GM19468 (cell line): ENCODE results near the gene SPN.
"Not testable (repeated sequence)": the region's sequence is repeated elsewhere in the genome, so short reads cannot be mapped to it uniquely, and the experiment has no call there.

ENCODE experiments used
- ATAC-seq: cut with Tn5 transposase; IDR thresholded peaks from one replicate; pipeline ENCODE4 v1.9.1; 2021; ENCODE audit warnings: mild to moderate bottlenecking, moderate library complexity, moderate number of reproducible peaks; ENCODE audit not compliant: unreplicated experiment; ENCODE audit errors: extremely low read depth

The SPN gene

DNA sequence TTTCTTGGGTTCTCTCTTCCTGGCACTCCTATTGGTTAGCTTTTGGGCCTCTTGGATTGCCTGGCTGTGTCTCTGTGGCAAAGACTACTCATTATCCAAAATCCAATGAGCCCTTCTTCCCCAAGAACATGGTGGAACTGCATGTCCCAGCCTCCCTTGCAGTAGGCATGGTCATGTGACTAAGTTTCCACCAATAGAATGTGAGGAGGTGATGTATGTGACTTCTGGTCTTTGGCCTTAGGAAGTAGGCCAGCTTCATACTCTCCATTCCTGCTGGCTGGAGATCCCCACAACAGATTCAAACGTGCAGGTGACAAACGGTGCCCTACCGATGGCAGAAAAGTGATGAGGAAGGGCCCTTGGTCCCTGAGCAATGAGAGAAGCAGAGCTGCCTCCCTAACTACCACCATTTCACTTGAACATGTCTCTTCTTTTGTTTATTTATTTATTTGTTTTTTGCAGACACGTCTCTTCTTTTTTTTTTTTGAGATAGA, 17.3 kb upstream of the SPN start:
- no peak for ATAC-seq

- ATAC-seq = no peak
These were observed 16.1 kb upstream of the SPN start for GRCh38 chr16:29646947-29647346.

GRCh38 chr16:29649588-29650494, 13.2 kb upstream of the SPN start:
- no peak for ATAC-seq

DNA sequence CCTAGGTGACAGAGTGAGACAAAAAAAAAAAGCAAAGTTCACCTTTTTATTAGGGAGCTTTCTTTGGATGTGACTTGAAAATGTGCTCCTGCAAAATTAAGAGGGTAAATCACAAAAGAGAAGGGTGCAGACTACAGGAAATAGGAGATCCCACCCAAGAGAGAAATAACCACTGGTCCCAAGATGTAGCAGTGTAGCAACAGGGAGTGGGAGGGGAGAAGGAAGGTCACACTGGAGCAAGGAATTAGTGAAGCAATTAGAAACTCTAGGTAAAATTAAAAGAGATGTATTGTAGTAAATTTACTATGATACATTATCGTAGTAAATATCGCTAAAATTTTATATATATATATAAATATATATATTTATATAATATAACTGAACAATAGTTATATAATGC, 12.3 kb upstream of the SPN start:
- ATAC-seq = no peak

DNA sequence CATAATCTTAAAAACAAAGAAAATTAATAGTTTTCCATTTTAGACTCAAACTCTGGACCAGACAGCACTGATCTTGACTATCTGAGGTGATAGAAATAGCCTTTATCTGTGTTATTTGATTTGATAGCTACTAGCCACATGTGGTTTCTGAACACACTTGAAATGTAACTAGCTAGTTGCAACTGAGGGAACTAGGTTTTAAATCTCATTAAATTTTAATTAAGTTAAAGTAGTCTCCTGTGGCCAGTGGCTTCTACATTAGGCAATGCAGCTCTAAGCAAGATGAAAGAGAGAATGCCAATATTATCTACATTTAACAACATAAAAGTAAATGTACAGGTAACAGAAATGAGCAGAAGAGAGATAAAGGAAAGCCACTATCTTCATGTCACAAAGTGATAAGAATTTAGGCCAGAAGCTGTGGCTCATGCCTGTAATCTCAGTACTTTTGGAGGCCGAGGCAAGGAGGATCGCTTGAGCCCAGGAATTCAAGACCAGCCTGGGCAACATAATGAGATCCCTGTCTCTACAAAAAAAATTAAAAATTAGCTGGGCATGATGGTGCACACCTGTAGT, 11.2 kb upstream of the SPN start:
- no peak for ATAC-seq

GRCh38 chr16:29653471-29653870, 9.6 kb upstream of the SPN start:
- no peak for ATAC-seq

GRCh38 chr16:29653890-29654289, 9.2 kb upstream of the SPN start:
- ATAC-seq = not testable (repeated sequence)

GRCh38 chr16:29656688-29657523, 6.1 kb upstream of the SPN start:
- ATAC-seq = no peak

GRCh38 chr16:29658705-29659104, 4.3 kb upstream of the SPN start:
- ATAC-seq = no peak

GRCh38 chr16:29662000-29662728, 883 bp upstream of the SPN start:
- ATAC-seq = no peak

- ATAC-seq = no peak
These were observed 375 bp upstream of the SPN start for GRCh38 chr16:29662729-29663015.

DNA sequence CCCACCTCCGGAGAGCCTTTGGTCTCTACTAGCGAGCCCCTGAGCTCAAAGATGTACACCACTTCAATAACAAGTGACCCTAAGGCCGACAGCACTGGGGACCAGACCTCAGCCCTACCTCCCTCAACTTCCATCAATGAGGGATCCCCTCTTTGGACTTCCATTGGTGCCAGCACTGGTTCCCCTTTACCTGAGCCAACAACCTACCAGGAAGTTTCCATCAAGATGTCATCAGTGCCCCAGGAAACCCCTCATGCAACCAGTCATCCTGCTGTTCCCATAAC, 702 bp downstream of the SPN start:
- ATAC-seq = no peak

- no peak for ATAC-seq
These were observed 1.3 kb downstream of the SPN start for GRCh38 chr16:29664091-29664921.

DNA sequence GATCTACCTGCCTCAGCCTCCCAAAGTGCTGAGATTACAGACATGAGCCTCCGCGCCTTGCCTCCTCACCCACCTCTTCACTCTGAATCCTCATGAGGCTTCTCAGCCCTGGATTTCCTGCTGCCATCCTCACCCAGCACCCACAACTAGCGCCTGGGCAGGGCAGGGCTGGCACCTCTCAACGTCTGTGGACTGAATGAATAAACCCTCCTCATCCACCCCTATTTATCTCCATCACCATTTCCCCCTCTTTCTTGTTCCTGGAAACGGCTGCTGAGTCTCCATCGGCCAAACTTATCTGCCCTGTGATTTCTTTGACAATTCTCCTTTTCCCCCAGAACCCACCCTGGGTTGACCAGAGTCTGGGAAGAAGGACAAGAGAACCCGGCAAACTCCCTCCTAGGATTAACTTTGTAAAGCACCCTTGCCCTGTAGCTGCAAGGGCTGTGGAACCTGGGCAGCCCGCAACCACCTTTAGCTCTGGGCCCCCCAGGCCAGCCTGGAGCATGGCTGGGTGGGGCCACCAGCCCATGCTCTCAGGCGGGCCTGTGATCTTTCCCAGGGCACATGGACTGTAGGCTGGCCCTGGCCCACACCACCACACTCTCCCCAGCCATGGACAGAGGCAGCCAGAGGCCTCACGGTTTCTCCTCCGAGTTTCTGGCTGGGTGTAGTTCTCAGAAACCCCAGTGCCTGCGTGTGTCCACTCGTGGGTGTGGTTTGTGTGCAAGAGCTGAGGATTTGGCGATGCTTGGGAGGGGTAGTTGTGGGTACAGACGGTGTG, 2.4 kb downstream of the SPN start:
- ATAC-seq = no peak

GRCh38 chr16:29667322-29667610, 4.2 kb downstream of the SPN start:
- not testable (repeated sequence) for ATAC-seq

DNA sequence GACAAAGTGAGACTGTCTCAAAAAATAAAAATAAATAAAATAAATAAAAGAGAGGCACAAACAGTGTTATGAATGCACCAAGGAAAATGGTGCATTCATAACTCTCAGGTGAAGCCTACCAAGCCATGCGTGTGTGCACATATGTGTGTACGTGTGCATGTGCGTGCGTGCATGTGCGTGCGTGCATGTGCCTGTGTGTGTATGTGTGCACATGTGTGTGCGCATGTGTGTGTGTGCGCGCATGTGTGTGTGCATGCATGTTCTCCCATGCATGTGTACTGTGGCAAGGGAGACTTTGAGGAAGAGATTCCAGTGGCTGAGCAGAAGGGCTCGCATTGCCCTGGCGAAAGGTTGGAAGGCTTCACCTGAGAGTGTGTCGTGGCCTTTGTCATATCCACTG, 4.7 kb downstream of the SPN start:
- ATAC-seq = no peak

- no peak for ATAC-seq
These were observed 5.2 kb downstream of the SPN start for GRCh38 chr16:29668267-29668666.

GRCh38 chr16:29673501-29673900, 10.5 kb downstream of the SPN start:
- ATAC-seq = no peak

DNA sequence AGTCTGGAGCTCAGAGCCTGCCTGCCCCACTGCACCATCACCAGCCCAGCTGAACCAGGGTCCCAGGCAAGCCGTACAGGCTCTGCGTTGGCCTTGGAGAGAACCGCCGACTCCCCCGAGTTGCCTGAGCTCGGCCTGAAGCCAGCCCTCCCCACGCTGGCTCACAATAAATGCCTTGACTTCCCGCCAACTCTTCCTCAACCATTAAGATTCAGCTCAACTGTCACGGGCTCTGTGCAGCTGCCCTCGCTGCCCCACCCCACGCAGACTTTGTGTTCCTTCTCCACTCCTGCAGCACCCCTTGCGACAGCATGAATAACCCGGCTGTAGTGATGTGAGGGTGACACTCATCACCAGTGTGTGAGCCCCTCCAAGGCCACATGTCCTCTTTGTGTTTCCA, 11.1 kb downstream of the SPN start:
- no peak for ATAC-seq
